Measurements from ENCODE around the gene CNR2. TPM values are rescaled to one million over a fixed set of nuclear protein-coding genes. Genes with fewer than 3 reads are reported as not detected.
A peak's percentile ranks its signal among the peaks of the same experiment; 100 is the strongest.

Gene CNR2
- total RNA-seq, 1 donor from 2014 or later: not detected

- FAIRE-seq (no peak), DNase-seq (ENCODE audit: low read depth) (no peak)
- Histone ChIP-seq H3K4me3 (ENCODE audit: insufficient read depth, low read depth, low read length) (peak overlapping the region; percentile 77), H3K4me1 (ENCODE audit: insufficient read depth, low read length) (peaks cover 14% of the 10 kb centered on the region), H3K27me3 (ENCODE audit: insufficient read depth, low read length) (peaks cover 4% of the 10 kb centered on the region), H4K20me1 (ENCODE audit: insufficient read depth, low read length) (no peaks in the 10 kb centered on the region), H3K4me2 (ENCODE audit: low read length) (peak overlapping the region; percentile 95), H3K79me2 (ENCODE audit: insufficient read depth, low read length) (no peaks in the 10 kb centered on the region), H3K27ac (ENCODE audit: low read depth, low read length) (no peak overlapping the region), H3K36me3 (ENCODE audit: insufficient read depth, low read length) (no peaks in the 10 kb centered on the region), H2AFZ (ENCODE audit: low read depth, low read length) (peak overlapping the region; percentile 97), H3K9me3 (ENCODE audit: insufficient read depth, low read depth, low read length) (no peaks in the 10 kb centered on the region), H3K9ac (ENCODE audit: low read length) (peak overlapping the region; percentile 73)
- no peak overlapping the region for H3K27ac Mint-ChIP-seq (ENCODE audit: unreplicated experiment)
- H3K27me3 Mint-ChIP-seq (ENCODE audit: low read depth, unreplicated experiment): peaks cover 21% of the 10 kb centered on the region
- no peaks in the 10 kb centered on the region for H3K36me3 Mint-ChIP-seq (ENCODE audit: low read depth, unreplicated experiment)
- H3K4me3 Mint-ChIP-seq (ENCODE audit: unreplicated experiment): peak overlapping the region; percentile 81
- H3K9me3 Mint-ChIP-seq (ENCODE audit: unreplicated experiment): no peaks in the 10 kb centered on the region
- peaks cover 13% of the 10 kb centered on the region for H3K4me1 Mint-ChIP-seq (ENCODE audit: low read depth, unreplicated experiment)
- TF ChIP-seq, protein P1, sequence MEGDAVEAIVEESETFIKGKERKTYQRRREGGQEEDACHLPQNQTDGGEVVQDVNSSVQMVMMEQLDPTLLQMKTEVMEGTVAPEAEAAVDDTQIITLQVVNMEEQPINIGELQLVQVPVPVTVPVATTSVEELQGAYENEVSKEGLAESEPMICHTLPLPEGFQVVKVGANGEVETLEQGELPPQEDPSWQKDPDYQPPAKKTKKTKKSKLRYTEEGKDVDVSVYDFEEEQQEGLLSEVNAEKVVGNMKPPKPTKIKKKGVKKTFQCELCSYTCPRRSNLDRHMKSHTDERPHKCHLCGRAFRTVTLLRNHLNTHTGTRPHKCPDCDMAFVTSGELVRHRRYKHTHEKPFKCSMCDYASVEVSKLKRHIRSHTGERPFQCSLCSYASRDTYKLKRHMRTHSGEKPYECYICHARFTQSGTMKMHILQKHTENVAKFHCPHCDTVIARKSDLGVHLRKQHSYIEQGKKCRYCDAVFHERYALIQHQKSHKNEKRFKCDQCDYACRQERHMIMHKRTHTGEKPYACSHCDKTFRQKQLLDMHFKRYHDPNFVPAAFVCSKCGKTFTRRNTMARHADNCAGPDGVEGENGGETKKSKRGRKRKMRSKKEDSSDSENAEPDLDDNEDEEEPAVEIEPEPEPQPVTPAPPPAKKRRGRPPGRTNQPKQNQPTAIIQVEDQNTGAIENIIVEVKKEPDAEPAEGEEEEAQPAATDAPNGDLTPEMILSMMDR (IDR thresholded peaks at IDR 0.05; ENCODE audit: insufficient read depth, low read depth, low read length): no peak
- TF ChIP-seq EZH2 (IDR thresholded peaks at IDR 0.05; ENCODE audit: insufficient read depth, low read length): no peak
Observed at GRCh38 chr1:23867542-23867894, 45.6 kb downstream of the CNR2 start.

GRCh38 chr1:23865543-23865930, 47.6 kb downstream of the CNR2 start:
- Mint-ChIP-seq H3K4me1 (ENCODE audit: low read depth, unreplicated experiment) (peaks cover 13% of the 10 kb centered on the region), H3K36me3 (ENCODE audit: low read depth, unreplicated experiment) (no peaks in the 10 kb centered on the region), H3K9me3 (ENCODE audit: unreplicated experiment) (no peaks in the 10 kb centered on the region), H3K27ac (ENCODE audit: unreplicated experiment) (no peak overlapping the region), H3K4me3 (ENCODE audit: unreplicated experiment) (peak overlapping the region; percentile 50), H3K27me3 (ENCODE audit: low read depth, unreplicated experiment) (peaks cover 23% of the 10 kb centered on the region)
- Histone ChIP-seq H3K36me3 (ENCODE audit: insufficient read depth, low read length) (no peaks in the 10 kb centered on the region), H3K27me3 (ENCODE audit: insufficient read depth, low read length) (peaks cover 4% of the 10 kb centered on the region), H3K4me1 (ENCODE audit: insufficient read depth, low read length) (peaks cover 14% of the 10 kb centered on the region), H3K27ac (ENCODE audit: low read depth, low read length) (peak overlapping the region; percentile 40), H2AFZ (ENCODE audit: low read depth, low read length) (no peak overlapping the region), H3K79me2 (ENCODE audit: insufficient read depth, low read length) (no peaks in the 10 kb centered on the region), H3K9me3 (ENCODE audit: insufficient read depth, low read depth, low read length) (no peaks in the 10 kb centered on the region), H4K20me1 (ENCODE audit: insufficient read depth, low read length) (no peaks in the 10 kb centered on the region), H3K9ac (ENCODE audit: low read length) (no peak overlapping the region), H3K4me2 (ENCODE audit: low read length) (peak overlapping the region; percentile 60), H3K4me3 (ENCODE audit: insufficient read depth, low read depth, low read length) (no peak overlapping the region)
- TF ChIP-seq, protein P1 (IDR thresholded peaks at IDR 0.05; ENCODE audit: insufficient read depth, low read depth, low read length): no peak
- TF ChIP-seq EZH2 (IDR thresholded peaks at IDR 0.05; ENCODE audit: insufficient read depth, low read length): no peak
- no peak for FAIRE-seq
- DNase-seq (ENCODE audit: low read depth): peak; percentile 96

DNA sequence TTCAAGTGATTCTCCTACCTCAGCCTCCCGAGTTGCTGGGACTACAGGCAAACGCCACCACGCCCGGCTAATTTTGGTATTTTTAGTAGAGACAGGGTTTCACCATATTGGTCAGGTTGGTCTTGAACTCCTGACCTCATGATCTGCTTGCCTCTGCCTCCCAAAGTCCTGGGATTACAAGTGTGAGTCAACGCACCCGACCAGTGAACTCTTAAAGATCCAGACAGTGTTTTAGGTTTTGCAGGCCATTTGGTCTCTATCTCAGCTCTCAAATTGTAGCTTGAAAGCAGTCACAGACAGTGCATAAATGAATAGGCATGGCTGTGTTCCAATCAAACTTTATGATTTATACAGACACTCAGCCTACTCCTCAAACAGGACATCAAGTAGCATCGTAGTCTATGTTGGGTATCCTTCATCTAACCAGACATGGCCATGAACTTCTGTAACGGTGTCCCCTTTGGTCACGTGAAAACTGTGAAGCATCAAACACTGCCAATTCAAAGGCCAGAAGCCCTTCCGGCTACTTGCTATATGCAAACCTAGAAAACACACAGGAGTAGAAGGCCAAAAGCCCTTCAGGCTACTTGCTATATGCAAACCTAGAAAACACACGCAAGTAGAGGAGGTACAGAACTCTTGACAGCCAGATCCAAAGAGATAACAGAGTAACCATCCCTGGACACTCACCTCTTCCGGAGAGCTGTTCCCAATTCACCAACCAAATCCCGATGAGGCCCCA, 48.2 kb downstream of the CNR2 start:
- Histone ChIP-seq H3K9ac (ENCODE audit: low read length) (no peak overlapping the region), H3K27ac (ENCODE audit: low read depth, low read length) (peak overlapping the region; percentile 40), H3K79me2 (ENCODE audit: insufficient read depth, low read length) (no peaks in the 10 kb centered on the region), H3K4me1 (ENCODE audit: insufficient read depth, low read length) (peaks cover 14% of the 10 kb centered on the region), H2AFZ (ENCODE audit: low read depth, low read length) (no peak overlapping the region), H3K27me3 (ENCODE audit: insufficient read depth, low read length) (peaks cover 4% of the 10 kb centered on the region), H3K4me3 (ENCODE audit: insufficient read depth, low read depth, low read length) (no peak overlapping the region), H3K4me2 (ENCODE audit: low read length) (peak overlapping the region; percentile 60), H4K20me1 (ENCODE audit: insufficient read depth, low read length) (no peaks in the 10 kb centered on the region), H3K9me3 (ENCODE audit: insufficient read depth, low read depth, low read length) (no peaks in the 10 kb centered on the region), H3K36me3 (ENCODE audit: insufficient read depth, low read length) (no peaks in the 10 kb centered on the region)
- no peak overlapping the region for H3K4me3 Mint-ChIP-seq (ENCODE audit: unreplicated experiment)
- peaks cover 23% of the 10 kb centered on the region for H3K27me3 Mint-ChIP-seq (ENCODE audit: low read depth, unreplicated experiment)
- H3K27ac Mint-ChIP-seq (ENCODE audit: unreplicated experiment): no peak overlapping the region
- no peaks in the 10 kb centered on the region for H3K9me3 Mint-ChIP-seq (ENCODE audit: unreplicated experiment)
- no peaks in the 10 kb centered on the region for H3K36me3 Mint-ChIP-seq (ENCODE audit: low read depth, unreplicated experiment)
- no peak for FAIRE-seq
- no peak for DNase-seq (ENCODE audit: low read depth)
- peaks cover 13% of the 10 kb centered on the region for H3K4me1 Mint-ChIP-seq (ENCODE audit: low read depth, unreplicated experiment)
- TF ChIP-seq, protein P1 (IDR thresholded peaks at IDR 0.05; ENCODE audit: insufficient read depth, low read depth, low read length): no peak
- TF ChIP-seq EZH2 (IDR thresholded peaks at IDR 0.05; ENCODE audit: insufficient read depth, low read length): no peak

All from astrocyte (in vitro differentiated cells and primary cell).